Activated CD8-positive, alpha-beta memory T cell treated with anti-CD3 and anti-CD28 coated beads, Interleukin-2, amount 50 U/mL, for 24 hours (primary cell): ENCODE results near the gene CEBPZ.
A peak's percentile ranks its signal among the peaks of the same experiment; 100 is the strongest.

Source experiments
- DNase-seq: peaks from one replicate; pipeline ENCODE4 v3.0.0-alpha.2; 2020; ENCODE audit errors: extremely low read depth

CEBPZ gene

DNA sequence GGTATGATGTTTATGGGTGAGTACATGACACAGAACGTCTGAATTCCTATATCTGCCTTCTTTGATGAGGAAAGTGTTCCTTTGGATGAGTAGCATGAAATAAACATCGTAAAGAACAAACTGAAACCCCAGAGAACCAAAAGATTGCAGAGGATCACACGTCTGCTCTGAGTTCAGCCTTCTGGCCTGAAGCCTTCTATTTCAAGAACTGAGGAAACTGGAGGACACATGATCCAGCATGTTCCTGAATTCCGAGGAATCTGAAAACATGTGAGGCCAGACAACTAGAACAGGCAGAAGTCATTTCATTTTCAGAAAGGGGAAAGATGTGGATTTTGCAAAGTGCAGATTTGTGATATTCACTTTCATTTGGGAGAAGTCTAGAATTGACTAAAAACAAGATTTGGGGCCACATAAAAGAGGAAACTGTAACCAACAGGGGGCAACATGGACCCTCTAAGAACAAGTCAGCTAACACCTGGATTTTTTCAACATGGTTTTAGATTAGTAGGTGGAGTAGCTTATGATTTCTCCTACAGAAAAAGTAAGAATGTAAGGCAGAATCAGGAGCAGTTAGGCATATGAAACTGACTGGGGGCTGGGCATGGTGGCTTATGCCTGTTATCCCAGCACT lies 51.3 kb downstream of the CEBPZ start:
- no peak for DNase-seq

DNA sequence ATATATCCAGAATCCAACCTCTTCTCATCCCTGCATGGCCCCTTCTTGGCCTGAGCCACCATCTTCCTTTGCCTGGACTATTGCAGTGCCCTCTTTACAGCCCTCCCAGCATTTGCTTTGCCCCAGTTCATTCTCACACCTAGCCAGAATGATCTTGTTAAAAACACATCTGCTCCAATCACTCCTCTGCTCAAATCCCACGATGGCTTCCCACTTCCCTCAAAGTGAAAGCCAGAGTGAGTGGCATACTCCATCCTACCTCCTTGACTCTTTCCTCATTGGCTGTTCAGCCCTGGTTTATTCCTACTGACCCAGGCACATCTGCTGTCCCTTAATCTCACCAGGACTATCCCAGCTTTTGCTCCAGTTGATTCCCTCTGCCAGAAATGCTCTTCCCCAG lies 57.7 kb downstream of the CEBPZ start:
- no peak for DNase-seq

DNA sequence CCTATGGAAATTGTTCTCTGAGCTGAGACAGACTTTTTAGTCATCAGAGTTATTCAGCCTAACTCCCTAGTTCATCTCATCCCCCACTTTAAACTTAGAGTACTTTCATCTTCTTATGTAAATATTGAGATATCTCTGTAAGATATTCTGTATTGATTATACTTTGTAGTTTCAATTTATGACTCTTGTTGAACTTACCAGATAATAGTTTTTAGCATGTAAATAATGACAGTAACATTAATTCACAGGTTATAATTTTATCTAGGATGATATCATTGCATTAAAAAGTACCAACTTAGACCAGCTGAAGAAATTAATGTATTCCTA lies 59.8 kb downstream of the CEBPZ start:
- no peak for DNase-seq

DNA sequence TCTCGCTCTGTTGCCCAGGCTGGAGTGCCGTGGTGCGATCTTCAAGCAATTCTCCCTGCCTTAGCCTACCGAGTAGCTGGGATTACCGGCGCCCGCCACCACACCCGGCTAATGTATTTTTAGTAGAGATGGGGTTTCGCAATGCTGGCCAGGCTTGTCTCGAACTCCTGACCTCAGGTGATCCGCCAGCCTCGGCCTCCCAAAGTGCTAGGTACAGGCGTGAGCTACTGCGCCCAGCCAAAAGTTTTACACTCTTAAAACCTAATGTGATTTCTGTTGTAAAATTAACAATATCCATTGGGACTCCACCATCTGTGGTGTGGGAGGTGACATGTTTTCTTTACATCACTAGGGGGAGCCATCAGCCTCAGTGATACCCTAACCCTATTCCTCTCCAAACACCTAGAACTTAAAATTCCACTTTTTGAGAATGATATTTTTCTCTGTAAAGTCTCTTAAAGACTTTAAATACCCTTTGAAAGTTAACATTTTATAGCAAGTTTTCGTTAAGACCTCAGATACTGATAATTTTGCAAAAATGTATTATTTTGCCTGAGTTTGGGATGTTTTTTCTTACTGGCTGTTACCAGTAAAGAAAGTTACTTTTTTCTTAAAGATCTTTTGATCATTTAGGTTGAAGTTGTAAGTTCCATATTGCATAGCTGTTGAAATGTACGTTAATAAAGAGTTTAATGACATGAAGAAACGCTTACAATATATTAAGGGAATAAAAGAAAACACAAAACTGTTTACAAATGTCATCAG lies 63.0 kb downstream of the CEBPZ start:
- no peak for DNase-seq

GRCh38 chr2:37167636-37168180 lies 63.7 kb downstream of the CEBPZ start:
- DNase-seq, result no peak

DNA sequence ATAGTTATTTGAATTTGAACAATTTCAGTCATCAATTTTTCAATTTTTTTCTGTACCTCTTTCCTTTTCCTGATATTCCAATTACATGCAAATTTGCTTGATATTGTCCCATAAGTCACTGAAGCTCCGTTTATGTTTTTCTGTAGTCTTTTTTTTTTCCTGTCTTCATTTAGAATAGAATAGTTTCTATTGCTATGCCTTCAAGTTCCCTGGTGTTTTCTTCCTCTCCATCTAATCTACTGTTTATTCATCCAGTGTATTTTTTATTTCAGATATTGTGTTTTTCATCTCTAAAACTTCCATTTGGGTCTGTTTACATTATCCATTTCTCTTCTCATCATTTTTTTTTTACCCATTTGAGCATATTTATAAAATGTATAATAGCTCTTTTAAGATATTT lies 66.6 kb downstream of the CEBPZ start:
- no peak for DNase-seq

DNA sequence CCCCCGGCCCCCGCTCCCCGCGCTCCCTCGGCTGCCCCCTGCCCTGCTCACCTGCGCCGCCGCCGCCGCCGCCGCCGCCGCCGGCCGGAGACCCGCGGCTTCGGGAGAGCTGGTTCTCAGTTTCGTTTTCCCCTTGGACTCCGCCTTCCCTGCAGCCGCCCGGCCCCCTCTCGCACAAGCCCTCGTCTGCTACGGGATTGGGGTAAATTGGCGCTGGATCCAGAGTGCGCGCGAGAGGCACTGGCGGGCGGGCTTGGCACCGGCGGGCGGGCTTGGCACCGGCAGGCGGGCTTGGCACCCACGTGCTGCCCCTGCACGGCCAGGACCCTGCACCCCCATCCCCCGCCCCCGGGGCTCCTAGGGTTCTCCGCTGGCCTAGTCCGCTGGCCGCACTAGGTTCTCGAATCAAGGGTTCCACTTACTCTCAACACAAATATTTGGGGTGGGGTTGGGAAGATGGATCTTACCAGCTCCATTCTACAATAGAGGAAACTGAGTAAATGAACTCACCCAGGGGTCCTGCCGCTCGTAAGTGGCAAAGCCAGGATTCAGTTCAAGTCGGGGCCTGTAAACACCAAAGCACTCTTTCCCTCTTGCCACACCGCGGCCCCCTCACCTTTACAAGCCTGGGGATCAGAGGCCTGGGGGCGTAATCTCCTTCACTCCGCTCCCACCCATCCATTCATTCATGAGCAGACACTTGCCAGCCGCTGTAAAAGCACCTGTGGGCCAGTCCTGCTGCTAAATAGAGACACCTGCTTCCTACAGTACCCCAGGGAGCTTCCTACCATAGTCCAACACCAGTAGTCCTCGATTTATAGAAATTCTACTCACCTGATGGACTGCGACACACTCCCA lies 74.3 kb downstream of the CEBPZ start, which contains the start of gene EIF2AK2:
TSS of gene EIF2AK2 (minus strand) at position 124 of the 858 bp plus-strand sequence. CDS start 9,174 bp downstream, outside the sequence.
- DNase-seq, result peak; percentile 49

GRCh38 chr2:37156071-37156856 lies 75.1 kb downstream of the CEBPZ start:
- DNase-seq, result no peak

DNA sequence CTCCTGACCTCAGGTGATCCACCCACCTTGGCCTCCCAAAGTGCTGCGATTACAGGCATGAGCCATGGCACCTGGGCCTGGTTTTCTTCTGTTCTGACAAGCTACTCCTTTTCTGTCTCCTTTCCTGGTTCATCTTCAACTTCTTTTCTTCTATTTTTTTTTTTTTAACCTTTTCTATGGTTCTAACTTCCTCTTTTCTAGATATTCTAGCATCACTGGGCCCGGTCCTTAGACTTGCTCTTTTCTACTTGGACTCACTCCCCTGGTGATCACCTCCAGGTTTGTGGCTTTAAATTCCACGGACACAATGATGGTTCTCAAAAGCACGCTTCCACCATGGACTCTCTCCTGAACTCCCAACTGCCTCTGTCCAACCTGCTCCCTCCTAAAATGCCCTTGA lies 76.6 kb downstream of the CEBPZ start:
- no peak for DNase-seq

- no peak for DNase-seq
These were observed 78.2 kb downstream of the CEBPZ start for GRCh38 chr2:37153224-37153623.
